GM21723 (cell line): ENCODE data around the gene VEGFB.

Experiments
- ATAC-seq: cut with Tn5 transposase; IDR thresholded peaks from one replicate; pipeline ENCODE4 v1.9.1; 2021; ENCODE audit warnings: mild to moderate bottlenecking, moderate library complexity; ENCODE audit not compliant: unreplicated experiment

The VEGFB gene

GRCh38 chr11:64233913-64234586 is at the start of gene VEGFB:
Gene VEGFB (plus strand): TSS chr11:64234584. CDS start chr11:64234834, 250 bp downstream.
- peak; percentile 44 for ATAC-seq

DNA sequence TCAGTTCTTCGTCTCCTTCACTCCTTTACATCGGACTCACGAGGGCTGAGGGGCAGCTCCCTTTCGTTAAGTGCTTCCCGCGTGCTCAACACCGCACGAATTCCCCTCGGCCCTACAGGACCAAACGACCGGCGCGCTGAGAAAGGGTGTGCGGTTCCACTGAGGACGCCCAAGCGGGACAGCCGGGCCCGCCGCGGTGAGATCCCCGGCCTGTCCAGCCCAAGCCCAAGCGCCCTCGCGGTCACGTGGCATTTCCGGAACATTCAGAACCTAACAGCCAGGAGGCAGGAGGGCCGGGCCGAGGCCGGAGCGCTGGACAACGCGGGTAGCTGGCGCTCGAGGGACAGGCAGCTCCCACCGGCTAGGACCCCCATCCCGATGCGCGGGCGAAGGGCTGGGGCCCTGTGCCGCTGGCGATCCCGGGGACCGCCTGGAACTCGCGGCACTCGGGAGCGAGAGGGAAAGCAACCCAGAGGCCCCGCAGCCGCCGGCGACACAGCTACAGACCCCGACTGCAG is 49.1 kb upstream of the VEGFB start:
- peak; percentile 26 for ATAC-seq

GRCh38 chr11:64185693-64186491 is 48.5 kb upstream of the VEGFB start, which contains the start of gene STIP1:
Gene STIP1 (plus strand): TSS chr11:64186171. CDS start chr11:64186262, 91 bp downstream.
- ATAC-seq, result peak; percentile 84

DNA sequence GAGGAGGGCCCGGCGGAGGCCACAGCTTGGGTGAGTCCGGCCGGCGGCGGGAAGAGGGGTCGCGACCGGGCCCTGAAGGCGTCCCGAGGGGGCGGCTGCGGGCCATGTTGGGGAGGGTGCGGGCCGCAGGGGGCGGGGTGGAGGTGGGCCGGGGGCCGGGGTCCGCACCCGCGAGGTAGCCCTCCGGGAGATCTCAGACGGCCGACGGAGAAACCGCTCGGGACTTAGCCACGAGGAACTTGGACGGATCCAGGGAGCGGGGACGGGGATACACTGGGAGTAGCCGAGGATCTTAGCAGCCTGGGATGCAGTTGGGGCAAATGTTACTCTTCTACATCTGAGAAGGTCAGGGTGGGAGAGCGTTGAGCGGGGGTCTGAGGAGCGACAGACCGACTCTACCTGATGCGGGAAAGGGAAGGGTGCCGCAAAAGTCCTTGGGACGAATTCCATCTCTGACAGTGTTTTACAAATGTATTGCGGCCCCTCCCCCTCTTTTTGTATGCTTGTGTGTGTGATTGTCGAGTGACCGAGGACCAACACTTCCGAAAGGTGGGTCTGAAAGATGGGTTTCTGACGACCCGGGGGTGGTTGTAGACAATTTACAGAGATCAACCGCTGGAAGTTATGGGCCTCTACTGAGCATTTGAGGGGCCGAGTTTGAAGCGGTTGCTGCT is 47.8 kb upstream of the VEGFB start:
- ATAC-seq, result no peak

- ATAC-seq, result no peak
These were observed 42.0 kb upstream of the VEGFB start for GRCh38 chr11:64192434-64192833.

DNA sequence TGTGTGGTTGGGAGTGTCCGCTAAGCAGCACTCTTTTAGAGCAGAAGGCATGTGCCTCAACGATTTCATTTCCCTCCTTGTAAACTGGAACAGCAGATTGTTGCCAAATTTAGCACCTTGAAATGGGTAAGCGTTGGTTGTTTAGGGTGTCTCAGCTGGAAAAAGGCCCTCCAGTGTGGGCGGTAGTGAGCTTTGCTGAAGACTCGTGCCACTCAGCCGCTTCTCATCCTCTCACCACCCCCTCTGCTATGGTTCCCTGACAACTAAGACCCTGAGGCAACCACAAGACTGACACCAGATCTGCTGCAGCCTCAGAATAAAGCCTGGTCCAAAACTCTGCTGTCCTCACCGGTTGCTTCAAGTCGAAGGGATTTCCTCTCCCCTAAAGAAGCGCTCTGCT is 37.8 kb upstream of the VEGFB start:
- ATAC-seq, result no peak

- ATAC-seq, result no peak
These were observed 35.9 kb upstream of the VEGFB start for GRCh38 chr11:64198511-64198910.

GRCh38 chr11:64201543-64201942 is 32.8 kb upstream of the VEGFB start:
- no peak for ATAC-seq

- no peak for ATAC-seq
These were observed 31.4 kb upstream of the VEGFB start for GRCh38 chr11:64202992-64203391.

GRCh38 chr11:64203421-64204079 is 30.8 kb upstream of the VEGFB start:
- ATAC-seq, result no peak

DNA sequence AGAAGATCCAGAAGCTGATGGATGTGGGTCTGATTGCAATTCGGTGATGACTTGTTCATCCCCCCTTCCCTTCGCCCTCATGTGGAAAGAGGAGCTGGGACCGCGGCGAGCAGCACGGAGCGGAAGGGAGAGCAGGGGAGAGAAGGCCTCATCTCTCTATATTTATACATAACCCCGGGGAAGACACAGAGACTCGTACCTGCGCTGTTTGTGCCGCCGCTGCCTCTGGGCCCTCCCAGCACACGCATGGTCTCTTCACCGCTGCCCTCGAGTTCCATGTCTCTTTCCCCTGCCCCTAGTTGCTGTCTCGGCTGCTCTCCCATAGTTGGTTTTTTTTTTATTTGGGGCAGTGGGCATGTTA is 30.3 kb upstream of the VEGFB start:
- no peak for ATAC-seq

GRCh38 chr11:64204464-64204989 is 29.9 kb upstream of the VEGFB start:
- no peak for ATAC-seq

DNA sequence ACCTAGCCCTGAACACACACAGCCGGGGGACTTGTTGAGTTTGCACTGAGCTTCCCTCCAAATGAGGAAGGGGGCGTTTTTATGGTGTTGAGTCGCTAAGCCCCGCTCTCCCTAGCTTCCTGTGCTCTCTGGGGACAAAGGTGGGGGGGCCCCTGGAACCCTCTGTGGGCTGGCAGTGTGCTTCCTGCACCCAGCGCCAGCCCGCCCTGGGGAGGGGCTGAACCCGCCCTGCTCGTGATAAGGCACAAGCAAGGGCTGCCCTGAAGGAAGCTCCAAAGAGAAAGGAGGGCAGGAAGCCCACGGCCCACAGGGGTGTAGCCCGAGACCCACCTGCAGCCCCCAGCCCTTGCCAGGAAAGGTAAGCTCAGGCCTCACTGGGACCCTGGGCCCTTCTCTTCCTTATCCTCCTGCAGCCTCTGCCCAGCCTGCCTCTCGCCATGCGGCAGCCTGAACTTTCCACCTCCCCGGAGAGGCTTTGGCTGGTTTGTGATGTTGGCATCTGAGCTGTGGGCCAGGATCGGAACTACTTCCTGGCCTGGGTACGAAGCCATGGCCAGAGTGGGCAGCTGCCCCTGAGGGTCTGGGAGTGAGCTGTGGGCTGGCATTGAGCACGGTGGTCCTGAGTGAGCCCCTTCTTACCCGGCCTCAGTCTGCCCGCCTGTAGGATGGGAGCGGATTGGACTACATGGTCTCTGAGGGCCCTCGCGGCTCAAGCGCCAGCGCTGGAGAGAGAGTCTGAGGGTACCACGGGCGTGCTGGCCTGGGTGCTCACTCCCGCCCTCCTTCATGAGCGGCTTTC is 27.7 kb upstream of the VEGFB start, which contains the start of gene FERMT3:
FERMT3 (plus strand) TSS at position 265 of the 799 bp plus-strand sequence. CDS start 644 bp downstream, outside the sequence.
- ATAC-seq, result peak; percentile 4

DNA sequence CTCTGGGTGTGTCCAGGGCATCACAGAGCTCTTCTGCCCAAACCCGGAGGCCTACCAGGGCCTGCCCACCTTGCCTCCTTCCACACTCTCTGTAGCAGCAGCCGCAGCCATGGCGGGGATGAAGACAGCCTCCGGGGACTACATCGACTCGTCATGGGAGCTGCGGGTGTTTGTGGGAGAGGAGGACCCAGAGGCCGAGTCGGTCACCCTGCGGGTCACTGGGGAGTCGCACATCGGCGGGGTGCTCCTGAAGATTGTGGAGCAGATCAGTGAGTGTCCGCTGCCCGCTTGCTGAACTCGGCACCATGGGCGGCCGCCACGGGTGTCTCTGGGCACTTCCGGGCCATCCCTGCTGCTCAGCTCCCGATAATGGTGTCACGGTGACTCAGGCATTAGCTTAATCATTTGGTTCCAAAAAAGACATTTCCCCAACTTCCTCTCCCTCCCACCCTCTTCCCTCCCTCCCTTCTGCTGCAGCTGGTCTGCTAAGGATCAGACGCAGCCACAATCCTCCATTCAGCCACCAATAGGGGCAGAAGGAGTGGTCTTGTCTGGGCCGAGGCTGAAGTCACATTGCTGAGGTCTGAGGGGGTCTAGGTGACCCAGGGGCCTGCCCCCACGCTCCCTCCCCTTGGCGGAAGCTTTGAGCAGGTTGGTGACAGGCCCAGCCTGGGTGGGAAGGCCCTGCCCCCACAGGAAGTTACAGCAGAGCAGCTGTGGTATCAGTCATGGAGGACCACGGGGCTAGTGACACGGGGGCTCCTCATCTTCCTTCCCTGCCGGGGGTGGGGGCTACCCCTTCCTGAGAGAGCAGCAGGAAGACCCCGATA is 26.9 kb upstream of the VEGFB start:
- ATAC-seq, result peak; percentile 58

GRCh38 chr11:64208086-64208795 is 26.1 kb upstream of the VEGFB start:
- no peak for ATAC-seq

- no peak for ATAC-seq
These were observed 25.4 kb upstream of the VEGFB start for GRCh38 chr11:64208796-64209562.

GRCh38 chr11:64209563-64209843 is 24.9 kb upstream of the VEGFB start:
- no peak for ATAC-seq
